ENCODE data around the gene GRPEL1. TPM values are rescaled to one million over a fixed set of nuclear protein-coding genes. Genes with fewer than 3 reads are reported as not detected.
A peak's percentile ranks its signal among the peaks of the same experiment; 100 is the strongest.

GRPEL1 gene
- total RNA-seq, 1 experiment from 2014 or later = 49.9 TPM

- 0 out of 2 replicates have a peak, but pooled peaks cover 4% of the 10 kb centered on the region for H4K20me1 ChIP-seq (ENCODE audit: insufficient read depth)
- no peak for DNase-seq
- H3K4me3 ChIP-seq = no peak overlapping the region
- no peaks in the 10 kb centered on the region for H3K27me3 ChIP-seq (ENCODE audit: insufficient read depth, low read depth)
- H3K9me2 ChIP-seq (ENCODE audit: insufficient read depth) = no peaks in the 10 kb centered on the region
- H3K27ac ChIP-seq = no peak overlapping the region
- intact Hi-C loops (cut with micrococcal nuclease; ENCODE audit: unreplicated experiment) = no loop called here
- no peak overlapping the region for H2AFZ ChIP-seq
- H3K79me2 ChIP-seq (ENCODE audit: low read depth) = peaks cover 30% of the 10 kb centered on the region
- ChIA-PET POLR2A (ENCODE audit: unreplicated experiment) (interaction anchor here (0.6 kb wide), 1 partner anchor 9 kb away, joined by 7 read pairs; no protein-coding TSS in a partner anchor), CTCF (interaction anchor here (0.6 kb wide), 1 partner anchor 48 kb away, joined by 3 read pairs; no protein-coding TSS in a partner anchor)
- H3K4me1 ChIP-seq (replicated peaks; ENCODE audit: insufficient read depth) = 0 out of 2 replicates have a peak, but pooled peaks cover 16% of the 10 kb centered on the region
- no peak overlapping the region for H3K4me2 ChIP-seq
- no peaks in the 10 kb centered on the region for H3F3A ChIP-seq (ENCODE audit: insufficient read depth, low read depth)
- no TSS peak for BruUV-seq (replicated peaks)
- H3K9me3 ChIP-seq (ENCODE audit: insufficient read depth, low read depth) = no peaks in the 10 kb centered on the region
- no peak for TF ChIP-seq EZH2 (IDR thresholded peaks at IDR 0.05; ENCODE audit: low read depth)
- TF ChIP-seq CTCF (conservative IDR thresholded peaks at IDR 0.05) = no peak
- H3K36me3 ChIP-seq (ENCODE audit: low read depth) = no peaks in the 10 kb centered on the region
Observed at GRCh38 chr4:7045961-7046921, 21.6 kb downstream of the GRPEL1 start.

- BruUV-seq (replicated peaks) = TSS peak; percentile 26
- intact Hi-C loops (cut with micrococcal nuclease; ENCODE audit: unreplicated experiment) = no loop called here
- no peak overlapping the region for H3K4me2 ChIP-seq
- H3K36me3 ChIP-seq (ENCODE audit: low read depth) = no peaks in the 10 kb centered on the region
- peaks cover 30% of the 10 kb centered on the region for H3K79me2 ChIP-seq (ENCODE audit: low read depth)
- CTCF ChIA-PET = no interaction called here
- TF ChIP-seq CTCF (conservative IDR thresholded peaks at IDR 0.05) (no peak), EZH2 (IDR thresholded peaks at IDR 0.05; ENCODE audit: low read depth) (no peak)
- no peaks in the 10 kb centered on the region for H3K27me3 ChIP-seq (ENCODE audit: insufficient read depth, low read depth)
- H3K4me1 ChIP-seq (replicated peaks; ENCODE audit: insufficient read depth) = 0 out of 2 replicates have a peak, but pooled peaks cover 16% of the 10 kb centered on the region
- no peaks in the 10 kb centered on the region for H3K9me2 ChIP-seq (ENCODE audit: insufficient read depth)
- no peak overlapping the region for H3K27ac ChIP-seq
- no peak for DNase-seq
- no peak overlapping the region for H2AFZ ChIP-seq
- no peaks in the 10 kb centered on the region for H3K9me3 ChIP-seq (ENCODE audit: insufficient read depth, low read depth)
- POLR2A ChIA-PET (ENCODE audit: unreplicated experiment) = no interaction called here
- H3F3A ChIP-seq (ENCODE audit: insufficient read depth, low read depth) = no peaks in the 10 kb centered on the region
- no peak overlapping the region for H3K4me3 ChIP-seq
- 0 out of 2 replicates have a peak, but pooled peaks cover 4% of the 10 kb centered on the region for H4K20me1 ChIP-seq (ENCODE audit: insufficient read depth)
Observed at GRCh38 chr4:7045553-7045952, 22.3 kb downstream of the GRPEL1 start.

GRCh38 chr4:7044137-7044930 lies 23.5 kb downstream of the GRPEL1 start:
- TF ChIP-seq CTCF (conservative IDR thresholded peaks at IDR 0.05) (no peak), EZH2 (IDR thresholded peaks at IDR 0.05; ENCODE audit: low read depth) (no peak)

More at GRCh38 chr4:7044137-7044930, 23.5 kb downstream of the GRPEL1 start:
- intact Hi-C loops (cut with micrococcal nuclease; ENCODE audit: unreplicated experiment) = no loop called here
- H3K4me1 ChIP-seq (replicated peaks; ENCODE audit: insufficient read depth) = 0 out of 2 replicates have a peak, but pooled peaks cover 16% of the 10 kb centered on the region
- ChIA-PET CTCF (interaction anchor here (0.6 to 1.5 kb wide), 2 partner anchors 10 to 36 kb away, joined by 3 read pairs; no protein-coding TSS in a partner anchor), POLR2A (ENCODE audit: unreplicated experiment) (interaction anchor here (0.5 to 0.7 kb wide), 4 partner anchors 23 to 355 kb away, joined by 3 to 4 read pairs (median 3); partner anchors contain the start of gene GRPEL1)
- no peaks in the 10 kb centered on the region for H3K9me2 ChIP-seq (ENCODE audit: insufficient read depth)
- H3K79me2 ChIP-seq (ENCODE audit: low read depth) = peaks cover 30% of the 10 kb centered on the region
- peak overlapping the region; percentile 95 for H3K4me2 ChIP-seq
- H3F3A ChIP-seq (ENCODE audit: insufficient read depth, low read depth) = no peaks in the 10 kb centered on the region
- 0 out of 2 replicates have a peak, but pooled peaks cover 4% of the 10 kb centered on the region for H4K20me1 ChIP-seq (ENCODE audit: insufficient read depth)
- H3K4me3 ChIP-seq = peak overlapping the region; percentile 86
- H3K27ac ChIP-seq = no peak overlapping the region
- no peak for DNase-seq
- peak overlapping the region; percentile 87 for H2AFZ ChIP-seq
- H3K9me3 ChIP-seq (ENCODE audit: insufficient read depth, low read depth) = no peaks in the 10 kb centered on the region
- H3K27me3 ChIP-seq (ENCODE audit: insufficient read depth, low read depth) = no peaks in the 10 kb centered on the region
- BruUV-seq (replicated peaks) = no TSS peak
- no peaks in the 10 kb centered on the region for H3K36me3 ChIP-seq (ENCODE audit: low read depth)
